Lung (tissue), 5 donors: ENCODE data around the gene FBL. TPM values are rescaled to one million over a fixed set of nuclear protein-coding genes. Genes with fewer than 3 reads are reported as not detected.

Experiments used
- polyA plus RNA-seq, 2 donors: library from polyadenylated mRNA; stranded (reverse); fragments of 200-250 nt; gene quantifications; one replicate each; pipeline ENCODE4 v1.2.1, GENCODE V29; 2013
- small RNA-seq: library from RNA; depleted of rRNA; stranded (forward); fragments of <200 nt; gene quantifications from one replicate; pipeline ENCODE3, GENCODE V24; 2014; ENCODE audit warnings: low replicate concordance
- total RNA-seq, 2 donors: library from RNA; depleted of rRNA in 1 of 2; stranded (reverse); fragments of >200 nt in 1 of 2; gene quantifications; one replicate each; pipeline ENCODE4 v1.2.1, GENCODE V29; 2014 to 2021
- donor health status: Bipolar disorder and iron deficiency.
- donor health status: healthy.
- donor health status: DM: yes; HTN: yes; CAD: no.

Gene FBL
- total and polyA plus RNA-seq, 4 donors, result 152 to 253 (median 201) TPM

Small RNA genes within 50 kb of the gene (small RNA-seq; reads per million reads assigned to genes)
- not detected for gene MIR6719

Other genes with a start within 250 kb of the FBL start
- not detected for gene LGALS13, start 243.9 kb downstream of the FBL start, total RNA-seq
- not detected for gene LGALS13, start 243.9 kb downstream of the FBL start, polyA plus RNA-seq
- not detected for gene LGALS16, start 190.5 kb downstream of the FBL start, total RNA-seq
- gene LGALS16, start 190.5 kb downstream of the FBL start, polyA plus RNA-seq, result not detected
- not detected for gene LGALS14, start 141.9 kb downstream of the FBL start, total RNA-seq
- not detected for gene LGALS14, start 141.9 kb downstream of the FBL start, polyA plus RNA-seq
- 1 to 10 TPM in 1 of 2 donors, under 1 TPM in 1; 0.46 to 1.8 TPM for gene CLC, start 108.3 kb downstream of the FBL start, total RNA-seq
- gene CLC, start 108.3 kb downstream of the FBL start, polyA plus RNA-seq, result 1 to 10 TPM in 1 of 2 donors, under 1 TPM in 1; 0.30 to 4.6 TPM
- gene LEUTX, start 67.5 kb downstream of the FBL start, total RNA-seq, result not detected
- not detected for gene LEUTX, start 67.5 kb downstream of the FBL start, polyA plus RNA-seq
- 10 to 100 TPM; 25.5 to 25.6 TPM for gene DYRK1B, start 12.2 kb downstream of the FBL start, total RNA-seq
- 10 to 100 TPM in 1 of 2 donors, 1 to 10 TPM in 1; 7.9 to 16.1 TPM for gene DYRK1B, start 12.2 kb downstream of the FBL start, polyA plus RNA-seq
- 10 to 100 TPM; 49.5 to 65.8 TPM for gene FCGBP, start 88.3 kb upstream of the FBL start, total RNA-seq
- gene FCGBP, start 88.3 kb upstream of the FBL start, polyA plus RNA-seq, result 1 to 10 TPM; 1.3 to 3.4 TPM
- gene PSMC4, start 124.8 kb upstream of the FBL start, total RNA-seq, result 10 to 100 TPM; 45.2 to 90.5 TPM
- gene PSMC4, start 124.8 kb upstream of the FBL start, polyA plus RNA-seq, result 10 to 100 TPM; 83.9 to 95.4 TPM
- 1 to 10 TPM; 4.2 to 9.2 TPM for gene ZNF546, start 150.7 kb upstream of the FBL start, total RNA-seq
- 1 to 10 TPM; 1.0 to 1.1 TPM for gene ZNF546, start 150.7 kb upstream of the FBL start, polyA plus RNA-seq
- gene ZNF780B, start 209.9 kb upstream of the FBL start, total RNA-seq, result 10 to 100 TPM; 17.9 to 39.8 TPM
- 10 to 100 TPM in 1 of 2 donors, 1 to 10 TPM in 1; 4.7 to 14.7 TPM for gene ZNF780B, start 209.9 kb upstream of the FBL start, polyA plus RNA-seq
- gene ZNF780A, start 244.6 kb upstream of the FBL start, total RNA-seq, result 10 to 100 TPM; 17.6 to 22.5 TPM
- gene ZNF780A, start 244.6 kb upstream of the FBL start, polyA plus RNA-seq, result 10 to 100 TPM; 10.4 to 32.9 TPM